Transverse colon (tissue), 4 donors: ENCODE measurements around the gene PKP1. TPM values are rescaled to one million over a fixed set of nuclear protein-coding genes. Genes with fewer than 3 reads are reported as not detected.

Experiments used
- DNase-seq: peaks from one replicate; pipeline ENCODE4 v3.0.0-alpha.2; 2019
- H3K27ac ChIP-seq, 4 donors: fragments of 200-600 bp; sonication (generic); 2 replicates each; pipeline ENCODE4 v1.5.1; 2016 to 2018; ENCODE audit warnings: inconsistent platforms in 4 of 4
- H3K27me3 ChIP-seq: fragments of 200-600 bp; sonication (generic); 2 replicates; pipeline ENCODE4 v1.5.1; 2017; ENCODE audit warnings: inconsistent platforms
- H3K36me3 ChIP-seq, 4 donors: fragments of 200-600 bp; sonication (generic); 2 replicates each; pipeline ENCODE4 v1.5.1; 2017 to 2019; ENCODE audit warnings: inconsistent platforms in 4 of 4
- H3K4me1 ChIP-seq, 4 donors: fragments of 200-600 bp; sonication (generic); 2 replicates each; pipeline ENCODE4 v1.5.1; 2017 to 2020; ENCODE audit warnings: inconsistent platforms in 4 of 4
- H3K4me3 ChIP-seq, 4 donors: fragments of 200-600 bp; sonication (generic); 1 replicate in 1 of 4; 2 replicates in 3 of 4; pipeline versions ENCODE4 v1.5.1 to v1.6.1; 2017 to 2019; ENCODE audit warnings: inconsistent platforms in 4 of 4
- H3K9me3 ChIP-seq, 2 donors: fragments of 200-600 bp; sonication (generic); 2 replicates each; pipeline ENCODE4 v1.5.1; 2017 to 2019; ENCODE audit warnings: inconsistent platforms in 2 of 2
- EP300 ChIP-seq: sonication (generic); formaldehyde crosslinking; IDR thresholded peaks from one replicate; pipeline ENCODE4 v1.6.1; 2017; ENCODE audit warnings: antibody characterized with exemption, low read depth
- POLR2A ChIP-seq: fragments of 450-650 bp; IDR thresholded peaks from one replicate; pipeline ENCODE4 v1.6.1; 2016; ENCODE audit warnings: antibody characterized with exemption, mild to moderate bottlenecking, moderate library complexity
- POLR2AphosphoS5 ChIP-seq, 3 donors: sonication (generic); formaldehyde crosslinking; IDR thresholded peaks; one replicate each; pipeline ENCODE4 v1.6.1; 2016; ENCODE audit warnings: antibody characterized with exemption in 3 of 3
- WGBS, 2 donors: methylation state at CpG; one replicate each; pipeline ENCODE4 v1.1.5; 2018; ENCODE audit warnings: low coverage in 1 of 2; 5-methylcytosine and 5-hydroxymethylcytosine counted together
- in situ Hi-C, 4 donors: fragments of 200-750 bp; cut with MboI; loops; one replicate each; pipeline versions ENCODE4 v1.15.0 to v1.15.1; 2017; ENCODE audit warnings: low sequenced_read_pairs in 3 of 4, low pct_ligation_motif_present in 1 of 4, low pct_unique_long_range_greater_than_20kb in 1 of 4
- intact Hi-C: fragments of 100-400 bp; cut with DNase I; formaldehyde crosslinking; loops from one replicate; pipeline ENCODE4 v1.15.1; 2023; ENCODE audit warnings: low total_unique reads
- total RNA-seq, 4 donors: library from RNA; depleted of rRNA; stranded (reverse); fragments of >200 nt; gene quantifications; one replicate each; pipeline ENCODE4 v1.1.0, GENCODE V29; 2016
- TF ChIP-seq, protein P1 (sequence below), 5 experiments: fragments of 200-600 bp in 3 of 5; fragments of 450-650 bp in 2 of 5; sonication (generic) in 3 of 5; IDR thresholded peaks; 1 replicate in 2 of 5; 2 replicates in 3 of 5; pipeline ENCODE4 v1.5.1; 2016 to 2017; ENCODE audit warnings: antibody characterized with exemption in 5 of 5, inconsistent platforms in 3 of 5, mild to moderate bottlenecking in 2 of 5, moderate library complexity in 1 of 5

The PKP1 gene
- total RNA-seq, 4 donors from 2014 or later, result 0.14 to 0.32 TPM; not detected in 2

DNA sequence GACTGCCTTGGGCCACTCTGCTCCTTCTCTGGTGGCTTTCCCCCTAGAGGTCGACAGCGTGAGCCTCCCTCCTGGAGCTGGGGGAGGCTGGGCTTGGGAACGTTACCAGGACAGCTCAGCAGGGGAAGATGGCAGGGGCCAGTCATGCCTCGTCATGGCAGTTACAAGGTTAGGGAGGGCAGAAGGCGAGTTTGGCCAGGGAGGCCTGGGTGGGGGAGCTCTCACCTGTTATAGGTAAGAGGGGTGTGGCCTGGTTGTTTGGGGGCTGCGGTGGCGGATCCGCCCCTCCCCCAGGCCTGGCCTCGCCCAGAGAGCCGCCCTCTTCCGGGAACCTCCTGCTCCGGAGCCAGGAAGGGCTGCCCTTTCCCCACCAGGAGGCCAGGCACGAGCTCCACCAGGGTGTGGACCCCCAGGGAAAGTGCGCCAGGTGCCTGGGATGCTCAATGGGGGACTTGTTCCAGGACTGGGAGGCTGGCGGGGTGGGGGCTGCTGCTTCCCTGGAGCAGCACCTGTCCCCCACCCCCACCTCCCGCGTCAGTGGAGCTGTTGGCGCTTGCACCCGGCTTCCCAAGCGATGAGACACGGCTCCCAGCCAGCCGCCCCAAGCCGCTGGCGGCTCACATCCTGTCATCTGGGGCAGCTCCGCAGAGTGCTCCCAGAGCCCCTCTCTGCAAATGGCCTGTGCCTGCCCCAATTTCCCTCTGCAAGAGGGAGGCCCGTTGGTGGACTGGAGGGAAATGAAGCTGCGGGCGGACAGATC, 23.6 kb upstream of the PKP1 start:
- H3K4me3 ChIP-seq, result peak overlapping the region in 2 of 4 donors; percentile 7 to 23
- H3K4me1 ChIP-seq, result peaks cover 6 to 11% (median 10%) of the 10 kb centered on the region in 4 donors
- H3K36me3 ChIP-seq, result no peaks in the 10 kb centered on the region
- no peak for DNase-seq
- intact Hi-C loops (no loop called here), in situ Hi-C loops (loop anchor here in 3 of 4 donors (10.0 to 25.0 kb wide), 2 partner anchors 95 to 103 kb away; no protein-coding TSS in a partner anchor)
- no peak overlapping the region for H3K27ac ChIP-seq
- TF ChIP-seq, protein P1, sequence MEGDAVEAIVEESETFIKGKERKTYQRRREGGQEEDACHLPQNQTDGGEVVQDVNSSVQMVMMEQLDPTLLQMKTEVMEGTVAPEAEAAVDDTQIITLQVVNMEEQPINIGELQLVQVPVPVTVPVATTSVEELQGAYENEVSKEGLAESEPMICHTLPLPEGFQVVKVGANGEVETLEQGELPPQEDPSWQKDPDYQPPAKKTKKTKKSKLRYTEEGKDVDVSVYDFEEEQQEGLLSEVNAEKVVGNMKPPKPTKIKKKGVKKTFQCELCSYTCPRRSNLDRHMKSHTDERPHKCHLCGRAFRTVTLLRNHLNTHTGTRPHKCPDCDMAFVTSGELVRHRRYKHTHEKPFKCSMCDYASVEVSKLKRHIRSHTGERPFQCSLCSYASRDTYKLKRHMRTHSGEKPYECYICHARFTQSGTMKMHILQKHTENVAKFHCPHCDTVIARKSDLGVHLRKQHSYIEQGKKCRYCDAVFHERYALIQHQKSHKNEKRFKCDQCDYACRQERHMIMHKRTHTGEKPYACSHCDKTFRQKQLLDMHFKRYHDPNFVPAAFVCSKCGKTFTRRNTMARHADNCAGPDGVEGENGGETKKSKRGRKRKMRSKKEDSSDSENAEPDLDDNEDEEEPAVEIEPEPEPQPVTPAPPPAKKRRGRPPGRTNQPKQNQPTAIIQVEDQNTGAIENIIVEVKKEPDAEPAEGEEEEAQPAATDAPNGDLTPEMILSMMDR (IDR thresholded peaks at IDR 0.05), result peak in 1 of 5 experiments; percentile 24
- no peak for TF ChIP-seq POLR2AphosphoS5 (IDR thresholded peaks at IDR 0.05)
- no peaks in the 10 kb centered on the region for H3K9me3 ChIP-seq
- WGBS, 2 donors, result 5% methylated on average over 15 of the region's 28 CpGs; no CpG with 5 or more reads in 1 of the 2 donors
- H3K27me3 ChIP-seq, result peaks cover 24% of the 10 kb centered on the region

DNA sequence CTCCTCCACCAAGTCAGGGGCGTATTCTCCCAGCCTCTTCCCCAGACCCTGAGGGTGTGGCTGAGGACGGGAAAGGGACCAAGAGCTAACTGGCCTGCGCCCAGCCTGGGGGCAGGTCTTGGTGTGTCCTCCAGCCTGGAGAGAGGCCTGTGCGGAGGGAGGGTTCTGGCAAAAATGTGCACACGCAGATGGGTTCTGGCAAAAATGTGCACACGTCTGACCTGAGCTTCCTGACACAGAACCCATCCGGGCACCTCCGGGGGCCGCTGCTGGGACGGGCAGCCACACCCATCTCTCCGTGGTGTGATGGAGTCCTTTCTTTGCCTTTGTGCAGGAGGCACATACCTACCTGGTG, 23.1 kb upstream of the PKP1 start:
- H3K4me1 ChIP-seq, result peaks cover 6 to 11% (median 10%) of the 10 kb centered on the region in 4 donors
- H3K36me3 ChIP-seq, result no peaks in the 10 kb centered on the region
- peaks cover 19% of the 10 kb centered on the region for H3K27me3 ChIP-seq
- intact Hi-C loops, result no loop called here
- in situ Hi-C loops, result loop anchor here in 3 of 4 donors (10.0 to 25.0 kb wide), 2 partner anchors 95 to 102 kb away; no protein-coding TSS in a partner anchor
- DNase-seq, result no peak
- no peak overlapping the region for H3K27ac ChIP-seq
- H3K4me3 ChIP-seq, result peak overlapping the region in 2 of 4 donors; percentile 7 to 23
- no peaks in the 10 kb centered on the region for H3K9me3 ChIP-seq
- TF ChIP-seq POLR2AphosphoS5 (IDR thresholded peaks at IDR 0.05) (no peak), EP300 (no peak), POLR2A (no peak)
- TF ChIP-seq, protein P1 (IDR thresholded peaks at IDR 0.05), result no peak
- 46% methylated on average over 10 of the region's 11 CpGs; no CpG with 5 or more reads in 1 of the 2 donors for WGBS, 2 donors

DNA sequence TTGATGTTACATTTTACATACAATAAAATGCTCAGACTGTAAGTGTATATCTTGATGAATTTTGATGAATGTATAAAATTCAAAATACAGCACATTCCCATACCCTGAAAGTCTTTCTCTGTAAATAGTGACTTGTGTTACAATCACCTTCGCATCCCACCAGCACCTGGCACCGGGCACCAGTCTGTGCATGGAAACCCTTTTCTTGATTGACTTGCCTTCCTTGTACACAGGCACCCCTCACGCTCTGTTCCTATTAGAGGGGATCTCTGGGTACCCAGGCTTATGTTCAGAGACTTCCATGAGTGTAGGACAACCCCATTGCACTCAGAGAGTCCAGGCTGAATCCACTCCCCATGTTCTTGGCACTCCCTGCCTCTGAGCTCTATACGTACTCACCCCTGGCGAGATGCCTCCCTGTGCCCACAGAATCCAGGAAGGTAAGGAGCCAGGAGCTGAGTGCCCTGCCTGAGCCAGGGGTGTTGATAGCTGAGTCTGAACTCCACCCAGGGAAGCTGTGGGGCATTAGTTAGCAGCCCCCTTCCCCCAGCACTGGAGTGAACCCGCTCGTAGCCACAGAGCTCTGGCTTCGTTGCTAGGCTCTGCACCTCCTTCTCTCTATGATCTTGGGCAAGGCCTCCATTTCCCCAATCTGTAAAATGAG, 22.5 kb upstream of the PKP1 start:
- Histone ChIP-seq H3K36me3 (no peaks in the 10 kb centered on the region), H3K9me3 (no peaks in the 10 kb centered on the region), H3K27ac (no peak overlapping the region), H3K4me3 (no peak overlapping the region), H3K27me3 (peaks cover 19% of the 10 kb centered on the region), H3K4me1 (peaks cover 6 to 11% (median 10%) of the 10 kb centered on the region in 4 donors)
- no peak for DNase-seq
- in situ Hi-C loops, result loop anchor here in 3 of 4 donors (10.0 to 25.0 kb wide), 2 partner anchors 94 to 102 kb away; no protein-coding TSS in a partner anchor
- intact Hi-C loops, result no loop called here
- WGBS, 2 donors, result 89 to 92% methylated on average over 4 to 8 of the region's 8 CpGs
- TF ChIP-seq POLR2AphosphoS5 (IDR thresholded peaks at IDR 0.05) (no peak), EP300 (no peak)
- TF ChIP-seq, protein P1 (IDR thresholded peaks at IDR 0.05), result no peak
